RKO (cell line): ENCODE results near the gene PSEN1.

Experiments used
- DNase-seq: peaks from one replicate; pipeline ENCODE4 v3.0.0-alpha.2; 2016; ENCODE audit warnings: low spot score

Gene PSEN1

GRCh38 chr14:73220634-73221033 lies 84.3 kb downstream of the PSEN1 start:
- DNase-seq: no peak

GRCh38 chr14:73221945-73222344 lies 85.6 kb downstream of the PSEN1 start:
- DNase-seq: no peak

GRCh38 chr14:73223049-73223448 lies 86.7 kb downstream of the PSEN1 start:
- DNase-seq: no peak

- DNase-seq: no peak
Measured at GRCh38 chr14:73225496-73225895, 89.2 kb downstream of the PSEN1 start.

- no peak for DNase-seq
Measured at GRCh38 chr14:73227812-73228781, 91.8 kb downstream of the PSEN1 start.

GRCh38 chr14:73230051-73230450 lies 93.7 kb downstream of the PSEN1 start:
- DNase-seq: no peak

- peak; percentile 25 for DNase-seq
Measured at GRCh38 chr14:73231981-73232851, 95.9 kb downstream of the PSEN1 start.

GRCh38 chr14:73232984-73233383 lies 96.7 kb downstream of the PSEN1 start:
- DNase-seq: no peak

GRCh38 chr14:73233564-73233963 lies 97.3 kb downstream of the PSEN1 start:
- no peak for DNase-seq

- DNase-seq: no peak
Measured at GRCh38 chr14:73234029-73234428, 97.7 kb downstream of the PSEN1 start.

- DNase-seq: no peak
Measured at GRCh38 chr14:73234586-73235394, 98.5 kb downstream of the PSEN1 start.

GRCh38 chr14:73235531-73236155 lies 99.3 kb downstream of the PSEN1 start:
- DNase-seq: no peak

GRCh38 chr14:73236157-73236556 lies 99.8 kb downstream of the PSEN1 start:
- no peak for DNase-seq

GRCh38 chr14:73236752-73237218 lies 100.5 kb downstream of the PSEN1 start:
- no peak for DNase-seq

- no peak for DNase-seq
Measured at GRCh38 chr14:73237219-73237785, 101.0 kb downstream of the PSEN1 start, which contains the start of gene PAPLN. Gene PAPLN, plus strand, starts transcription at chr14:73237506. Its CDS starts 2,273 bp downstream, at chr14:73239779.

GRCh38 chr14:73237786-73238423 lies 101.6 kb downstream of the PSEN1 start:
- no peak for DNase-seq

GRCh38 chr14:73238424-73238852 lies 102.1 kb downstream of the PSEN1 start:
- peak; percentile 21 for DNase-seq

- no peak for DNase-seq
Measured at GRCh38 chr14:73238941-73239340, 102.6 kb downstream of the PSEN1 start.

GRCh38 chr14:73239393-73240241 lies 103.3 kb downstream of the PSEN1 start:
- DNase-seq: no peak
